Measurements from ENCODE around the gene DPYD. TPM values are rescaled to one million over a fixed set of nuclear protein-coding genes. Genes with fewer than 3 reads are reported as not detected.

DPYD gene
- total and polyA plus RNA-seq, 4 experiments from 2014 or later: 49.7 to 58.4 (median 51.9) TPM

GRCh38 chr1:97814121-97814520 lies 106.7 kb downstream of the DPYD start:
- Histone ChIP-seq H3K36me3 (ENCODE audit: insufficient read depth, low read length) (no peaks in the 10 kb centered on the region), H3K4me3 (ENCODE audit: low read length in 2 of 2) (no peak overlapping the region), H3K27me3 (ENCODE audit: insufficient read depth, low read length) (no peaks in the 10 kb centered on the region), H3K9me3 (ENCODE audit: control insufficient read depth in 1 of 2, low read length in 2 of 2) (no peaks in the 10 kb centered on the region), H3K27ac (ENCODE audit: low read depth, low read length) (no peak overlapping the region), H3K4me1 (ENCODE audit: insufficient read depth, low read length) (no peaks in the 10 kb centered on the region)
- H3K4me3 Mint-ChIP-seq: no peak overlapping the region
- ChIA-PET CTCF (ENCODE audit: partially characterized antibody) (no interaction called here), POLR2A (ENCODE audit: partially characterized antibody) (no interaction called here)
- no peak for DNase-seq
- intact Hi-C loops (cut with micrococcal nuclease): loop anchor here (5.0 kb wide), 1 partner anchor 48 kb away; no protein-coding TSS in a partner anchor
- H3K36me3 Mint-ChIP-seq: peaks cover 13 to 36% of the 10 kb centered on the region in 2 donors
- H3K27me3 Mint-ChIP-seq: no peaks in the 10 kb centered on the region
- peak overlapping the region in 2 of 7 donors; percentile 20 to 68 for H3K27ac Mint-ChIP-seq
- H3K9me3 Mint-ChIP-seq: peaks cover 0 to 2% (median 0%) of the 10 kb centered on the region in 8 donors
- peaks cover 5 to 12% (median 10%) of the 10 kb centered on the region in 4 donors for H3K4me1 Mint-ChIP-seq

DNA sequence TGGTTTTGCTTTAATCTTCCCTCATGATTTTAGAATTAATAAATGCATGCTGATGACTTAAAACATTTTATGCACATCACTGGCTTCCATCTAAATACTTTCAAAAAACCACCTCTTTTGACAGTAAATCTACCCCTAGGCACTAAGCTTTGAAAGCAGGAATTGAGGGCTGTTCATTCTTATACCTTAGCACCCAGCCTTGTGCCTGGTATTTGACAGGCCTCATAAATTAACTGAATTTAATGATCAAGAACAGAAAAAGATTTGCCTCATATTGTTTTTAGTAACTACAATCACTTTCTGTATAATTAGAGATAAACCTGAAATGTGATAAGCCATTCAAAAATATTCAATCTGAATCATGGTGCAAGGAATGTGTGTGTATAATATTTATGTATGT lies 108.8 kb downstream of the DPYD start:
- ChIA-PET CTCF (ENCODE audit: partially characterized antibody) (no interaction called here), POLR2A (ENCODE audit: partially characterized antibody) (no interaction called here)
- Mint-ChIP-seq H3K27ac (no peak overlapping the region), H3K9me3 (peaks cover 0 to 2% (median 0%) of the 10 kb centered on the region in 8 donors), H3K36me3 (peaks cover 13 to 37% of the 10 kb centered on the region in 2 donors), H3K4me3 (no peak overlapping the region), H3K4me1 (peaks cover 5 to 16% (median 12%) of the 10 kb centered on the region in 4 donors), H3K27me3 (no peaks in the 10 kb centered on the region)
- no peak for DNase-seq
- intact Hi-C loops (cut with micrococcal nuclease): loop anchor here (5.0 kb wide), 1 partner anchor 50 kb away; no protein-coding TSS in a partner anchor
- Histone ChIP-seq H3K27ac (ENCODE audit: low read depth, low read length) (no peak overlapping the region), H3K27me3 (ENCODE audit: insufficient read depth, low read length) (no peaks in the 10 kb centered on the region), H3K4me1 (ENCODE audit: insufficient read depth, low read length) (no peaks in the 10 kb centered on the region), H3K4me3 (ENCODE audit: low read length in 2 of 2) (no peak overlapping the region), H3K36me3 (ENCODE audit: insufficient read depth, low read length) (no peaks in the 10 kb centered on the region), H3K9me3 (ENCODE audit: control insufficient read depth in 1 of 2, low read length in 2 of 2) (no peaks in the 10 kb centered on the region)

DNA sequence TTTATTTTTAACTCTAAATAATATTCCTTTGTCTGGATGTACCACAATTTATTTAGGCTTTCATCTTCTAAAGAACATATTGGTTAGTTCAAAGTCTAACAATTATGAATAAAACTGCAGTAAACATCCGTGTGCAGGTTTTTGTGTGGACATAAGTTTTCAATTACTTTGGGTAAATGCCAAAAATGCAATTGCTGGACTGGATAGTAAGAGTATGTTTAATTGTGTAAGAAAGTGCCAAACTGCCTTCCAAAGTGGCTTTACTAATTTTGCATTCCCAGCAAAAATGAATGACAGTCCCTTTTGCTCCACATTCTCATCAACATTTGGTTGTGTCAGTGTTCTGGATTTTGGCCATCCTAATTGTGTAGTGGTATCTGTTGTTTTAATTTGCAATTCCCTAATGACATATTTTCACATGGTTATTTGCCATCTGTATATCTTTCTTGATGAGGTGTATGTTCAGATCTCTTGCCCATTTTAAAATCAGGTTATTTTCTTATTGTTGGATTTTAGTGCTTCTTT lies 113.8 kb downstream of the DPYD start:
- H3K4me3 ChIP-seq (ENCODE audit: low read length in 2 of 2): no peak overlapping the region
- Mint-ChIP-seq H3K36me3 (peaks cover 8 to 23% of the 10 kb centered on the region in 2 donors), H3K4me3 (no peak overlapping the region), H3K27ac (no peak overlapping the region), H3K9me3 (peaks cover 0 to 2% (median 0%) of the 10 kb centered on the region in 8 donors), H3K4me1 (peaks cover 0 to 17% (median 11%) of the 10 kb centered on the region in 4 donors), H3K27me3 (no peaks in the 10 kb centered on the region)
- H3K9me3 ChIP-seq (ENCODE audit: control insufficient read depth in 1 of 2, low read length in 2 of 2): no peaks in the 10 kb centered on the region
- intact Hi-C loops (cut with micrococcal nuclease): no loop called here
- no peaks in the 10 kb centered on the region for H3K27me3 ChIP-seq (ENCODE audit: insufficient read depth, low read length)
- POLR2A ChIA-PET (ENCODE audit: partially characterized antibody): no interaction called here
- DNase-seq: no peak
- CTCF ChIA-PET (ENCODE audit: partially characterized antibody): no interaction called here
- no peaks in the 10 kb centered on the region for H3K36me3 ChIP-seq (ENCODE audit: insufficient read depth, low read length)
- no peak overlapping the region for H3K27ac ChIP-seq (ENCODE audit: low read depth, low read length)
- no peaks in the 10 kb centered on the region for H3K4me1 ChIP-seq (ENCODE audit: insufficient read depth, low read length)

- Mint-ChIP-seq H3K27me3 (no peaks in the 10 kb centered on the region), H3K4me3 (no peak overlapping the region), H3K27ac (no peak overlapping the region), H3K9me3 (peaks cover 0 to 2% (median 0%) of the 10 kb centered on the region in 8 donors), H3K36me3 (peaks cover 8 to 22% of the 10 kb centered on the region in 2 donors), H3K4me1 (peaks cover 0 to 17% (median 11%) of the 10 kb centered on the region in 4 donors)
- no peak for DNase-seq
- Histone ChIP-seq H3K27ac (ENCODE audit: low read depth, low read length) (no peak overlapping the region), H3K27me3 (ENCODE audit: insufficient read depth, low read length) (no peaks in the 10 kb centered on the region), H3K36me3 (ENCODE audit: insufficient read depth, low read length) (no peaks in the 10 kb centered on the region), H3K9me3 (ENCODE audit: control insufficient read depth in 1 of 2, low read length in 2 of 2) (no peaks in the 10 kb centered on the region), H3K4me3 (ENCODE audit: low read length in 2 of 2) (no peak overlapping the region), H3K4me1 (ENCODE audit: insufficient read depth, low read length) (no peaks in the 10 kb centered on the region)
- intact Hi-C loops (cut with micrococcal nuclease): no loop called here
- ChIA-PET CTCF (ENCODE audit: partially characterized antibody) (no interaction called here), POLR2A (ENCODE audit: partially characterized antibody) (no interaction called here)
Measured at GRCh38 chr1:97806326-97806725, 114.5 kb downstream of the DPYD start.

GRCh38 chr1:97805093-97805492 lies 115.7 kb downstream of the DPYD start:
- H3K4me3 Mint-ChIP-seq: no peak overlapping the region
- peaks cover 0 to 2% (median 0%) of the 10 kb centered on the region in 8 donors for H3K9me3 Mint-ChIP-seq
- no peaks in the 10 kb centered on the region for H3K27me3 Mint-ChIP-seq
- no peaks in the 10 kb centered on the region for H3K36me3 ChIP-seq (ENCODE audit: insufficient read depth, low read length)
- H3K27me3 ChIP-seq (ENCODE audit: insufficient read depth, low read length): no peaks in the 10 kb centered on the region
- no peak overlapping the region for H3K27ac ChIP-seq (ENCODE audit: low read depth, low read length)
- H3K4me1 ChIP-seq (ENCODE audit: insufficient read depth, low read length): no peaks in the 10 kb centered on the region
- POLR2A ChIA-PET (ENCODE audit: partially characterized antibody): no interaction called here
- no peaks in the 10 kb centered on the region for H3K9me3 ChIP-seq (ENCODE audit: control insufficient read depth in 1 of 2, low read length in 2 of 2)
- CTCF ChIA-PET (ENCODE audit: partially characterized antibody): no interaction called here
- H3K36me3 Mint-ChIP-seq: peaks cover 4 to 19% of the 10 kb centered on the region in 2 donors
- no peak for DNase-seq
- no peak overlapping the region for H3K4me3 ChIP-seq (ENCODE audit: low read length in 2 of 2)
- intact Hi-C loops (cut with micrococcal nuclease): no loop called here
- H3K27ac Mint-ChIP-seq: no peak overlapping the region
- peaks cover 5 to 20% (median 15%) of the 10 kb centered on the region in 4 donors for H3K4me1 Mint-ChIP-seq

GRCh38 chr1:97803026-97803425 lies 117.8 kb downstream of the DPYD start:
- Histone ChIP-seq H3K27ac (ENCODE audit: low read depth, low read length) (no peak overlapping the region), H3K27me3 (ENCODE audit: insufficient read depth, low read length) (no peaks in the 10 kb centered on the region), H3K4me1 (ENCODE audit: insufficient read depth, low read length) (no peaks in the 10 kb centered on the region), H3K36me3 (ENCODE audit: insufficient read depth, low read length) (no peaks in the 10 kb centered on the region), H3K9me3 (ENCODE audit: control insufficient read depth in 1 of 2, low read length in 2 of 2) (no peaks in the 10 kb centered on the region), H3K4me3 (ENCODE audit: low read length in 2 of 2) (no peak overlapping the region)
- intact Hi-C loops (cut with micrococcal nuclease): no loop called here
- no peaks in the 10 kb centered on the region for H3K27me3 Mint-ChIP-seq
- H3K27ac Mint-ChIP-seq: no peak overlapping the region
- CTCF ChIA-PET (ENCODE audit: partially characterized antibody): no interaction called here
- peaks cover 2 to 17% of the 10 kb centered on the region in 2 donors for H3K36me3 Mint-ChIP-seq
- no peak overlapping the region for H3K4me3 Mint-ChIP-seq
- H3K4me1 Mint-ChIP-seq: peaks cover 5 to 17% (median 13%) of the 10 kb centered on the region in 4 donors
- POLR2A ChIA-PET (ENCODE audit: partially characterized antibody): no interaction called here
- no peak for DNase-seq
- H3K9me3 Mint-ChIP-seq: no peaks in the 10 kb centered on the region

DNA sequence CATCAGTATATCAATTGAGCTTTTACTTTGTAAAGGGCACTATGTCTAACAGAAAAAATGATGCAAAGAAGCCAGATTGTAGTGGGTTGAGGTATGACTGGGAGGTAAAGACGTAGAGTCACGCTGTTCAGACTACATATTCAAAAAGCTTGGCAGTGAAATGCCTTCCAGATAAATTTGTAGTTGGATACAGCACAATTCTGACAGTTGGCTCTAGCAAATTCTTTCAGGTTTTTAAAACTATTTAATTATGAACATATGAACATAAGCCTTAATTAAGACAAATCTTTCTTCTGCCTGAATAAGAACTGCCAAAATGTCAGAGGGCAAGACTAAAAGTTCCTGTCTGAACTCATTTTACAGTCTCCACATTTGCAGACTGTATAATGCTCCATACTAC lies 118.8 kb downstream of the DPYD start:
- Mint-ChIP-seq H3K27me3 (no peaks in the 10 kb centered on the region), H3K4me1 (peaks cover 9 to 15% (median 13%) of the 10 kb centered on the region in 4 donors), H3K36me3 (peaks cover 7 to 17% of the 10 kb centered on the region in 2 donors), H3K27ac (no peak overlapping the region), H3K4me3 (no peak overlapping the region), H3K9me3 (no peaks in the 10 kb centered on the region)
- Histone ChIP-seq H3K36me3 (ENCODE audit: insufficient read depth, low read length) (no peaks in the 10 kb centered on the region), H3K4me3 (ENCODE audit: low read length in 2 of 2) (no peak overlapping the region), H3K9me3 (ENCODE audit: control insufficient read depth in 1 of 2, low read length in 2 of 2) (no peaks in the 10 kb centered on the region), H3K27ac (ENCODE audit: low read depth, low read length) (no peak overlapping the region), H3K27me3 (ENCODE audit: insufficient read depth, low read length) (no peaks in the 10 kb centered on the region), H3K4me1 (ENCODE audit: insufficient read depth, low read length) (no peaks in the 10 kb centered on the region)
- CTCF ChIA-PET (ENCODE audit: partially characterized antibody): no interaction called here
- POLR2A ChIA-PET (ENCODE audit: partially characterized antibody): no interaction called here
- intact Hi-C loops (cut with micrococcal nuclease): no loop called here
- DNase-seq: no peak

Measured in CD4-positive, alpha-beta memory T cell (primary cell).